ENCODE measurements around the gene DAPP1. TPM values are rescaled to one million over a fixed set of nuclear protein-coding genes. Genes with fewer than 3 reads are reported as not detected.
"Not testable (repeated sequence)": the region's sequence is repeated elsewhere in the genome, so short reads cannot be mapped to it uniquely, and the experiment has no call there.

Gene DAPP1
- total RNA-seq, 1 donor from 2014 or later = 0.74 TPM

DNA sequence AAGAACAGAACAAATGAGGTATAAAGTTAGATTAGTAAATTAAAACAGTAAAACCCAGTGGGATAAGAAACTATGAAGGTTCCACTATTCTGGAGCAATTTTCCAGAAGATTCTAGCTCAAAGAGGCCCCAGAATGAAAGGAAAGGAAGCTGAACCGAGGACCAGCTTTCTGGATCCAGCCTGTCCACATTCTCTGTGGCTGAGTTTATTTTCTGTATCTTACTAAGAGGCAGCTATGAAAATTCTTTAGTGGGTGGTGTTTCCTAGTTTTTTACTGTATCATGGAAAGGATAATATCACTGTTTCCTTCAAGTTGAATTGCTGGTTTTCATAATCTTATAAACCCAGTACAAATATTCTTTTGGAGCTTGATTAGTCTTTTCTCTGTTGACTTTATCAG lies 11.8 kb downstream of the DAPP1 start:
- H3K27ac ChIP-seq (replicated peaks) = no peak overlapping the region
- no peaks in the 10 kb centered on the region for H3K9me3 ChIP-seq (replicated peaks)
- no peaks in the 10 kb centered on the region for H3K36me3 ChIP-seq
- intact Hi-C loops (cut with micrococcal nuclease) = no loop called here
- no peaks in the 10 kb centered on the region for H3K27me3 ChIP-seq (ENCODE audit: low read depth)
- H3K4me3 ChIP-seq = no peak overlapping the region
- DNase-seq = no peak
- TF ChIP-seq, protein P1, sequence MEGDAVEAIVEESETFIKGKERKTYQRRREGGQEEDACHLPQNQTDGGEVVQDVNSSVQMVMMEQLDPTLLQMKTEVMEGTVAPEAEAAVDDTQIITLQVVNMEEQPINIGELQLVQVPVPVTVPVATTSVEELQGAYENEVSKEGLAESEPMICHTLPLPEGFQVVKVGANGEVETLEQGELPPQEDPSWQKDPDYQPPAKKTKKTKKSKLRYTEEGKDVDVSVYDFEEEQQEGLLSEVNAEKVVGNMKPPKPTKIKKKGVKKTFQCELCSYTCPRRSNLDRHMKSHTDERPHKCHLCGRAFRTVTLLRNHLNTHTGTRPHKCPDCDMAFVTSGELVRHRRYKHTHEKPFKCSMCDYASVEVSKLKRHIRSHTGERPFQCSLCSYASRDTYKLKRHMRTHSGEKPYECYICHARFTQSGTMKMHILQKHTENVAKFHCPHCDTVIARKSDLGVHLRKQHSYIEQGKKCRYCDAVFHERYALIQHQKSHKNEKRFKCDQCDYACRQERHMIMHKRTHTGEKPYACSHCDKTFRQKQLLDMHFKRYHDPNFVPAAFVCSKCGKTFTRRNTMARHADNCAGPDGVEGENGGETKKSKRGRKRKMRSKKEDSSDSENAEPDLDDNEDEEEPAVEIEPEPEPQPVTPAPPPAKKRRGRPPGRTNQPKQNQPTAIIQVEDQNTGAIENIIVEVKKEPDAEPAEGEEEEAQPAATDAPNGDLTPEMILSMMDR (IDR thresholded peaks at IDR 0.05; ENCODE audit: borderline replicate concordance) = no peak
- H3K4me1 ChIP-seq = no peaks in the 10 kb centered on the region

DNA sequence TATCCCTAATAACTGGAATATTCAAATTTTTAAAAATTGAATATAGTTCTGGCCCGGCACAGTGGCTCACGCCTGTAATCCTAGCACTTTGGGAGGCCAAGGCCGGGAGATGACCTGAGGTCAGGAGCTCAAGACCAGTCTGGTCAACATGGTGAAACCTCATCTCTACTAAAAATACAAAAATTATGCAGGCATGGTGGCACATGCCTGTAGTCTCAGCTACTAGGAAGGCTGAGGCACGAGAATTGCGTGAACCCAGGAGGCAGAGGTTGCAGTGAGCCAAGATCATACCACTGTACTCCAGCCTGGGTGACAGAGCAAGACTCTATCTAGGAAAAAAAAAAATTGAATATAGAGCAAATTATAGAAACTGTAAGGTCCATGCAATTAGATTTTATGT lies 13.4 kb downstream of the DAPP1 start:
- H3K27ac ChIP-seq (replicated peaks); DNase-seq; H3K27me3 ChIP-seq (ENCODE audit: low read depth); intact Hi-C loops (cut with micrococcal nuclease); H3K4me1 ChIP-seq; H3K4me3 ChIP-seq; H3K9me3 ChIP-seq (replicated peaks); H3K36me3 ChIP-seq: not testable (repeated sequence)

DNA sequence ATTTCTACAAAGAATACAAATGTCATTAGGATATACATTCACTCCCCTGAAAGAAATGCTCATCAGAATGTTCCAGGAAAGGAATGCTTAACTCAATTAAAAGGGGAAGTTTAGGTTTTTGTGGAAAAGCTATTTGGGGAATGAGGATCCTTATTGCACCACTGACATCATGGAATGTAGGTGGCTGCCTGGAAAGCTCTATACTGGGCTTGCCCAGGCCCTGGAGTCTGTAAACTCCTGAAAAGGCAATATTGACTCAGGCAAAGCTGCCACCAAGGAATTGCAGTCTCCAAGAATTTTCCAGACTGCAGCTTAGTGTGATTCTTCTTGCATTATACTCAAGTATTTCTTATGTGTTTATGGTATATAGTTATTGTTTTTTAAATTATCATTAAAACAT lies 15.7 kb downstream of the DAPP1 start:
- DNase-seq = no peak
- H3K27me3 ChIP-seq (ENCODE audit: low read depth) = no peaks in the 10 kb centered on the region
- intact Hi-C loops (cut with micrococcal nuclease) = no loop called here
- H3K4me1 ChIP-seq = no peaks in the 10 kb centered on the region
- no peak overlapping the region for H3K27ac ChIP-seq (replicated peaks)
- H3K36me3 ChIP-seq = no peaks in the 10 kb centered on the region
- H3K4me3 ChIP-seq = no peak overlapping the region
- no peaks in the 10 kb centered on the region for H3K9me3 ChIP-seq (replicated peaks)
- TF ChIP-seq, protein P1 (IDR thresholded peaks at IDR 0.05; ENCODE audit: borderline replicate concordance) = no peak

DNA sequence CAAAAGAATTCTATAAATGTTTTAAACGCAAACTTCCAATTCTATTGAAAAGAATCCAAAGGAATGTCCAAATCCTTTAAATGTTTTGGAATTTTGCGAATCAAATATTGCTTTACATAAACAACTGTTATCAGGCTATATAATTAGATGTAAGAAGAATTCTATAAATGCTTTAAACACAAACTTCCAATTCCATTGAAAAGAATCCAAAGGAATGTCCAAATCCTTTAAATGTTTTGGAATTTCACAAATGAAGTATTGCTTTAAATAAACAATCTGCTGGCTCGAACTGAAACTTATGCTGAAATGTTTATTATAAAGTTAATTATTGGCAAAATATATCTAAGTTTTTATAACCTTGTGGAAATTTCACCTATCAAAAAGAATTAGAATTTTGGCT lies 16.1 kb downstream of the DAPP1 start:
- Histone ChIP-seq H3K36me3 (no peaks in the 10 kb centered on the region), H3K27me3 (ENCODE audit: low read depth) (no peaks in the 10 kb centered on the region), H3K4me3 (no peak overlapping the region), H3K27ac (replicated peaks) (no peak overlapping the region), H3K4me1 (no peaks in the 10 kb centered on the region), H3K9me3 (replicated peaks) (no peaks in the 10 kb centered on the region)
- TF ChIP-seq, protein P1 (IDR thresholded peaks at IDR 0.05; ENCODE audit: borderline replicate concordance) = no peak
- no peak for DNase-seq
- intact Hi-C loops (cut with micrococcal nuclease) = no loop called here

DNA sequence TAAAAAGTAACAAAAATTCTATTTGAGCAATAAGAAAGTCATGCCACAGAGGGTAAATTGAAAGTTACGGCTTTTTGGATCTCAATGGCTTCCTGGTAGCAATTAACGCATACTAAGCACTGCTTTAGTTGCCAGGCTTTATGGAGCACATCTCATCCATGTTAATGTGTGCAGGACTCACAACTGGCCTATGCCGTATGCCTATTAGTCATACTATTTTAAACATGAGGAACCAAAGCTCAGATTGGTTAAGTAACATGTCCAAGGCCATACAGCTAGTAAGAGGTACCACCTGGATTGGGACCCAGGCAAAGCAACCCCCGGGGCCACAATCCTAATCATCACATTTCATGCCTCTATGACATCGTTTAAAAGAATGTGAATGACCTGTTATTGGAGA lies 17.1 kb downstream of the DAPP1 start:
- no peaks in the 10 kb centered on the region for H3K9me3 ChIP-seq (replicated peaks)
- H3K4me1 ChIP-seq = no peaks in the 10 kb centered on the region
- intact Hi-C loops (cut with micrococcal nuclease) = no loop called here
- no peak for DNase-seq
- H3K36me3 ChIP-seq = no peaks in the 10 kb centered on the region
- TF ChIP-seq, protein P1 (IDR thresholded peaks at IDR 0.05; ENCODE audit: borderline replicate concordance) = no peak
- no peak overlapping the region for H3K27ac ChIP-seq (replicated peaks)
- H3K4me3 ChIP-seq = no peak overlapping the region
- no peaks in the 10 kb centered on the region for H3K27me3 ChIP-seq (ENCODE audit: low read depth)

DNA sequence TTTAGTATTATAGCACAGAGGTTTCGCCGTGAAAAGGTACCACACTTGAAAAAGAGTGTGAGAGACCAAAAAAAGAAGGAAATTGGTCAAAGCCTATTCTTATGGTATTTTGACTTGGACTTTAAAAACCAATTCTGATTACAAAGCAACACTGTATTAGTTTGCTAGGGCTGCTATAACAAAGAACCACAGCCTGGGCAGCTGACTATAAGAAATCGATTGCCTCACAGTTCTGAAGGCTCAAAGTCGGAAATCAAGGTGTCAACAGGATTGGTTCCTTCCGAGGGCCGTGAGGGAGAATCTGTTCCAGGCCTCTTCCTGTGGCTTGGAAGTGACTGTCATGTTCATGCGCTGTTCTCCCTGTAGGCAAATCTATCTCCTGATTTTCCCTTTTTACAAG lies 17.9 kb downstream of the DAPP1 start:
- no peak for DNase-seq
- H3K27ac ChIP-seq (replicated peaks) = no peak overlapping the region
- no peaks in the 10 kb centered on the region for H3K4me1 ChIP-seq
- H3K9me3 ChIP-seq (replicated peaks) = no peaks in the 10 kb centered on the region
- no peak overlapping the region for H3K4me3 ChIP-seq
- TF ChIP-seq, protein P1 (IDR thresholded peaks at IDR 0.05; ENCODE audit: borderline replicate concordance) = no peak
- intact Hi-C loops (cut with micrococcal nuclease) = no loop called here
- H3K36me3 ChIP-seq = no peaks in the 10 kb centered on the region
- no peaks in the 10 kb centered on the region for H3K27me3 ChIP-seq (ENCODE audit: low read depth)

All from left ventricle myocardium inferior (tissue), 1 donor.